WTC11 (cell line): ENCODE data around the gene CALCB. TPM values are rescaled to one million over a fixed set of nuclear protein-coding genes. Genes with fewer than 3 reads are reported as not detected.

Source experiments
- ATAC-seq: fragments of 200-7000 bp; cut with Tn5 transposase; 2 replicates; pipeline ENCODE4 v1.10.0; 2021; ENCODE audit warnings: mild to moderate bottlenecking, moderate library complexity
- CTCF ChIA-PET: fragments of 300-600 bp; sonication (Branson Sonifier 250); formaldehyde crosslinking; loops from one replicate; lab custom pipeline; 2021; ENCODE audit warnings: antibody characterized with exemption; lab: Charles Lee
- POLR2A ChIA-PET: fragments of 350-600 bp; sonication (Branson Sonifier 250); formaldehyde crosslinking; loops from one replicate; lab custom pipeline; 2021; ENCODE audit warnings: antibody characterized with exemption; lab: Charles Lee
- DNase-seq: peaks from one replicate; pipeline ENCODE4 v3.0.0; 2021; ENCODE audit warnings: low spot score
- H3K27ac Mint-ChIP-seq: 2 replicates; pipeline ENCODE4 v1.8.0; 2021; ENCODE audit warnings: mixed read lengths
- H3K27me3 Mint-ChIP-seq: 2 replicates; pipeline ENCODE4 v1.8.0; 2021; ENCODE audit warnings: low read depth, mild to moderate bottlenecking, moderate library complexity, mixed read lengths
- H3K36me3 Mint-ChIP-seq: 2 replicates; pipeline ENCODE4 v1.8.0; 2021; ENCODE audit warnings: mixed read lengths
- H3K4me1 Mint-ChIP-seq: 2 replicates; pipeline ENCODE4 v1.8.0; 2022; ENCODE audit warnings: mixed read lengths
- H3K4me3 Mint-ChIP-seq: 2 replicates; pipeline ENCODE4 v1.8.0; 2021; ENCODE audit warnings: mild to moderate bottlenecking, moderate library complexity, mixed read lengths
- H3K9me3 Mint-ChIP-seq: 2 replicates; pipeline ENCODE4 v1.8.0; 2021; ENCODE audit warnings: mixed read lengths
- ATF1 ChIP-seq: sonication (generic); formaldehyde crosslinking; IDR thresholded peaks from 2 replicates; pipeline ENCODE4 v1.8.1; 2023; ENCODE audit warnings: mild to moderate bottlenecking, moderate library complexity, missing genetic modification reagents
- ELF4 ChIP-seq: sonication (generic); formaldehyde crosslinking; IDR thresholded peaks from 2 replicates; pipeline ENCODE4 v1.8.1; 2022; ENCODE audit warnings: low read depth, mild to moderate bottlenecking, moderate library complexity, missing genetic modification reagents
- ESRRA ChIP-seq: sonication (generic); formaldehyde crosslinking; IDR thresholded peaks from 2 replicates; pipeline ENCODE4 v1.8.1; 2022; ENCODE audit warnings: mild to moderate bottlenecking, missing genetic modification reagents, borderline replicate concordance
- GRHL2 ChIP-seq: fragments of 250-450 bp; sonication (Bioruptor Pico); IDR thresholded peaks from 2 replicates; pipeline ENCODE4 v1.8.0; 2022; ENCODE audit warnings: mild to moderate bottlenecking, moderate library complexity; ENCODE audit not compliant: insufficient replicate concordance, severe bottlenecking
- GTF2I ChIP-seq: fragments of 250-450 bp; sonication (Bioruptor Pico); conservative IDR thresholded peaks from 2 replicates; pipeline ENCODE4 v1.4.0; 2021; ENCODE audit warnings: mild to moderate bottlenecking
- IRF2 ChIP-seq: sonication (generic); formaldehyde crosslinking; IDR thresholded peaks from 2 replicates; pipeline ENCODE4 v1.8.0; 2022; ENCODE audit warnings: low read depth, missing genetic modification reagents, borderline replicate concordance
- KAT7 ChIP-seq: sonication (generic); formaldehyde crosslinking; IDR thresholded peaks from 2 replicates; pipeline ENCODE4 v1.8.1; 2023; ENCODE audit warnings: missing genetic modification reagents, mild to moderate bottlenecking, borderline replicate concordance
- RELA ChIP-seq: sonication (generic); formaldehyde crosslinking; IDR thresholded peaks from 2 replicates; pipeline ENCODE4 v1.8.1; 2022; ENCODE audit warnings: missing genetic modification reagents, mild to moderate bottlenecking, borderline replicate concordance
- SMAD3 ChIP-seq: sonication (generic); formaldehyde crosslinking; IDR thresholded peaks from 2 replicates; pipeline ENCODE4 v1.8.0; 2022; ENCODE audit warnings: missing genetic modification reagents, mild to moderate bottlenecking, borderline replicate concordance
- SMAD4 ChIP-seq: sonication (generic); formaldehyde crosslinking; IDR thresholded peaks from 2 replicates; pipeline ENCODE4 v1.8.0; 2022; ENCODE audit warnings: mild to moderate bottlenecking, missing genetic modification reagents
- SOX15 ChIP-seq: fragments of 250-450 bp; sonication (Bioruptor Pico); IDR thresholded peaks from 2 replicates; pipeline ENCODE4 v1.9.0; 2021; ENCODE audit warnings: mild to moderate bottlenecking
- ZNF219 ChIP-seq: sonication (generic); formaldehyde crosslinking; IDR thresholded peaks from 2 replicates; pipeline ENCODE4 v1.8.0; 2023; ENCODE audit warnings: missing genetic modification reagents, mild to moderate bottlenecking, borderline replicate concordance
- total RNA-seq: library from RNA; stranded (reverse); gene quantifications from 3 replicates; pipeline ENCODE4 v1.2.3, GENCODE V29; 2021
- TF ChIP-seq, protein P1 (sequence below): fragments of 250-450 bp; sonication (Bioruptor Pico); IDR thresholded peaks from 2 replicates; pipeline ENCODE4 v1.9.0; 2021; ENCODE audit warnings: mild to moderate bottlenecking
- TF ChIP-seq, protein P2 (sequence below): sonication (generic); formaldehyde crosslinking; IDR thresholded peaks from 2 replicates; pipeline ENCODE4 v1.8.0; 2023; ENCODE audit warnings: mild to moderate bottlenecking, missing genetic modification reagents
- TF ChIP-seq, protein P3 (sequence below): fragments of 250-450 bp; sonication (Bioruptor Pico); conservative IDR thresholded peaks from 2 replicates; pipeline ENCODE4 v1.9.0; 2021; ENCODE audit warnings: mild to moderate bottlenecking
- TF ChIP-seq, protein P4 (sequence below): sonication (generic); formaldehyde crosslinking; IDR thresholded peaks from 2 replicates; pipeline ENCODE4 v1.8.1; 2023; ENCODE audit warnings: mild to moderate bottlenecking, moderate library complexity, missing genetic modification reagents
- TF ChIP-seq, protein P5 (sequence below): sonication (generic); formaldehyde crosslinking; IDR thresholded peaks from 2 replicates; pipeline ENCODE4 v1.8.1; 2023; ENCODE audit warnings: mild to moderate bottlenecking, missing genetic modification reagents, borderline replicate concordance
- TF ChIP-seq, protein P6 (sequence below): fragments of 200-600 bp; IDR thresholded peaks from 2 replicates; pipeline ENCODE4 v1.8.0; 2022; ENCODE audit warnings: antibody characterized with exemption
- TF ChIP-seq, protein P7 (sequence below): fragments of 250-450 bp; sonication (Bioruptor Pico); IDR thresholded peaks from 2 replicates; pipeline ENCODE4 v1.9.0; 2021; ENCODE audit warnings: moderate library complexity, mild to moderate bottlenecking, inconsistent platforms, borderline replicate concordance

CALCB gene
- total RNA-seq, 1 experiment from 2014 or later: 3.2 TPM

DNA sequence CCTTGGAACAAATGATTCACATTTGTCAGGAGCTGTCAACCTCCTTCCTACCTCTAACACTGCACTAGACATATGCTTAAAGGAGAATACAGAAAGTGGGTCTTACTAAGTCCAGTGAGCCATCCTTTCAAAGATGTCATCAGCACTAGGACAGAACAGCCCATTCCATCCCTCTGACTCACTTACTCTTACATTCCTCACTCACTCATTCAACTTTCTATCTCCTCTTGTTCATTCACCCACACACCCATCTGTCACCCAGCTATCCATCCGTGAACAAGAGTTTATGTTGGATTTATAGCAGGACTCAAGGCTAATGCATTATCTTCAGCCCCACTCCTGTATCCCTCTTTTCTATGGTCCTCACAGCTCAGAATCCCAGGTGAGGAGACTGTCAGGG, 50.5 kb downstream of the CALCB start:
- no peaks in the 10 kb centered on the region for H3K4me1 Mint-ChIP-seq
- no peak for DNase-seq
- no peaks in the 10 kb centered on the region for H3K36me3 Mint-ChIP-seq
- H3K9me3 Mint-ChIP-seq: no peaks in the 10 kb centered on the region
- no peak overlapping the region for H3K4me3 Mint-ChIP-seq
- no peak for ATAC-seq
- H3K27me3 Mint-ChIP-seq: no peaks in the 10 kb centered on the region
- TF ChIP-seq, protein P1, sequence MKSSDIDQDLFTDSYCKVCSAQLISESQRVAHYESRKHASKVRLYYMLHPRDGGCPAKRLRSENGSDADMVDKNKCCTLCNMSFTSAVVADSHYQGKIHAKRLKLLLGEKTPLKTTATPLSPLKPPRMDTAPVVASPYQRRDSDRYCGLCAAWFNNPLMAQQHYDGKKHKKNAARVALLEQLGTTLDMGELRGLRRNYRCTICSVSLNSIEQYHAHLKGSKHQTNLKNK (CRISPR knock-in tag): no peak
- TF ChIP-seq ELF4 (CRISPR knock-in tag) (no peak), ESRRA (CRISPR knock-in tag) (no peak), GTF2I (CRISPR knock-in tag) (no peak), IRF2 (CRISPR knock-in tag) (no peak), ATF1 (CRISPR knock-in tag) (no peak), SOX15 (CRISPR knock-in tag) (no peak), GRHL2 (no peak), SMAD4 (CRISPR knock-in tag) (no peak), KAT7 (CRISPR knock-in tag) (no peak), ZNF219 (CRISPR knock-in tag) (no peak), RELA (CRISPR knock-in tag) (no peak), SMAD3 (CRISPR knock-in tag) (no peak)
- TF ChIP-seq, protein P2, sequence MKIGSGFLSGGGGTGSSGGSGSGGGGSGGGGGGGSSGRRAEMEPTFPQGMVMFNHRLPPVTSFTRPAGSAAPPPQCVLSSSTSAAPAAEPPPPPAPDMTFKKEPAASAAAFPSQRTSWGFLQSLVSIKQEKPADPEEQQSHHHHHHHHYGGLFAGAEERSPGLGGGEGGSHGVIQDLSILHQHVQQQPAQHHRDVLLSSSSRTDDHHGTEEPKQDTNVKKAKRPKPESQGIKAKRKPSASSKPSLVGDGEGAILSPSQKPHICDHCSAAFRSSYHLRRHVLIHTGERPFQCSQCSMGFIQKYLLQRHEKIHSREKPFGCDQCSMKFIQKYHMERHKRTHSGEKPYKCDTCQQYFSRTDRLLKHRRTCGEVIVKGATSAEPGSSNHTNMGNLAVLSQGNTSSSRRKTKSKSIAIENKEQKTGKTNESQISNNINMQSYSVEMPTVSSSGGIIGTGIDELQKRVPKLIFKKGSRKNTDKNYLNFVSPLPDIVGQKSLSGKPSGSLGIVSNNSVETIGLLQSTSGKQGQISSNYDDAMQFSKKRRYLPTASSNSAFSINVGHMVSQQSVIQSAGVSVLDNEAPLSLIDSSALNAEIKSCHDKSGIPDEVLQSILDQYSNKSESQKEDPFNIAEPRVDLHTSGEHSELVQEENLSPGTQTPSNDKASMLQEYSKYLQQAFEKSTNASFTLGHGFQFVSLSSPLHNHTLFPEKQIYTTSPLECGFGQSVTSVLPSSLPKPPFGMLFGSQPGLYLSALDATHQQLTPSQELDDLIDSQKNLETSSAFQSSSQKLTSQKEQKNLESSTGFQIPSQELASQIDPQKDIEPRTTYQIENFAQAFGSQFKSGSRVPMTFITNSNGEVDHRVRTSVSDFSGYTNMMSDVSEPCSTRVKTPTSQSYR (CRISPR knock-in tag): no peak
- TF ChIP-seq, protein P3, sequence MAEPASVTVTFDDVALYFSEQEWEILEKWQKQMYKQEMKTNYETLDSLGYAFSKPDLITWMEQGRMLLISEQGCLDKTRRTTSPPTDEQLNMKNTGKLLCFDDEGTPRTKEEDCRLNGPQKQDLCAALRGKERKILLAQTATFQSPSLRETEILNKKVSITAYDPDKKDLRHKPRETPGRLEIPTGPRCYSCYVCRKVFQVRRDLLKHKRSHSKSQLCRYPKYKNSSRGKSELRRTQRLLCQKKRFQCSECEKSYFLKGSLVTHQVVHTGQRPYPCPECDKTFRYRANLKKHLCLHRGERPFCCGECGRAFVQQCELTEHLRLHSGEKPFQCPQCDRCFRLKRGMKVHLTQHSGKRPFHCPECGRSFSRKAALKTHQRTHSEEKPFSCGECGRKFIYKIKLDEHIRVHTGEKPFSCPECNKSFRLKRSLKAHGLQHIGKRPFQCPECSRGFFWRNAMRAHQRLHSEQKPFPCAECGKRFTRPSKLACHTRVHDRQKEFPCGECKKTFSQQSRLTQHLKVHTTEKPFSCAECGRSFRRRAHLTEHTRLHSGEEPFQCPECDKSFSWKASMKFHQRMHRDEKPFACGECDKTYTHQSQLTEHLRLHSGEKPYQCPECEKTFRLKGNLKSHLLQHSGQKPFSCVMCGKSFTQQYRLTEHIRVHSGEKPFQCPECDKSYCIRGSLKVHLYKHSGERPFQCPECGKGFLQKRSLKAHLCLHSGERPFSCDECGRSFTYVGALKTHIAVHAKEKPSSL: no peak
- TF ChIP-seq, protein P4, sequence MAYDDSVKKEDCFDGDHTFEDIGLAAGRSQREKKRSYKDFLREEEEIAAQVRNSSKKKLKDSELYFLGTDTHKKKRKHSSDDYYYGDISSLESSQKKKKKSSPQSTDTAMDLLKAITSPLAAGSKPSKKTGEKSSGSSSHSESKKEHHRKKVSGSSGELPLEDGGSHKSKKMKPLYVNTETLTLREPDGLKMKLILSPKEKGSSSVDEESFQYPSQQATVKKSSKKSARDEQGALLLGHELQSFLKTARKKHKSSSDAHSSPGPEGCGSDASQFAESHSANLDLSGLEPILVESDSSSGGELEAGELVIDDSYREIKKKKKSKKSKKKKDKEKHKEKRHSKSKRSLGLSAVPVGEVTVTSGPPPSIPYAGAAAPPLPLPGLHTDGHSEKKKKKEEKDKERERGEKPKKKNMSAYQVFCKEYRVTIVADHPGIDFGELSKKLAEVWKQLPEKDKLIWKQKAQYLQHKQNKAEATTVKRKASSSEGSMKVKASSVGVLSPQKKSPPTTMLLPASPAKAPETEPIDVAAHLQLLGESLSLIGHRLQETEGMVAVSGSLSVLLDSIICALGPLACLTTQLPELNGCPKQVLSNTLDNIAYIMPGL: no peak
- TF ChIP-seq, protein P5, sequence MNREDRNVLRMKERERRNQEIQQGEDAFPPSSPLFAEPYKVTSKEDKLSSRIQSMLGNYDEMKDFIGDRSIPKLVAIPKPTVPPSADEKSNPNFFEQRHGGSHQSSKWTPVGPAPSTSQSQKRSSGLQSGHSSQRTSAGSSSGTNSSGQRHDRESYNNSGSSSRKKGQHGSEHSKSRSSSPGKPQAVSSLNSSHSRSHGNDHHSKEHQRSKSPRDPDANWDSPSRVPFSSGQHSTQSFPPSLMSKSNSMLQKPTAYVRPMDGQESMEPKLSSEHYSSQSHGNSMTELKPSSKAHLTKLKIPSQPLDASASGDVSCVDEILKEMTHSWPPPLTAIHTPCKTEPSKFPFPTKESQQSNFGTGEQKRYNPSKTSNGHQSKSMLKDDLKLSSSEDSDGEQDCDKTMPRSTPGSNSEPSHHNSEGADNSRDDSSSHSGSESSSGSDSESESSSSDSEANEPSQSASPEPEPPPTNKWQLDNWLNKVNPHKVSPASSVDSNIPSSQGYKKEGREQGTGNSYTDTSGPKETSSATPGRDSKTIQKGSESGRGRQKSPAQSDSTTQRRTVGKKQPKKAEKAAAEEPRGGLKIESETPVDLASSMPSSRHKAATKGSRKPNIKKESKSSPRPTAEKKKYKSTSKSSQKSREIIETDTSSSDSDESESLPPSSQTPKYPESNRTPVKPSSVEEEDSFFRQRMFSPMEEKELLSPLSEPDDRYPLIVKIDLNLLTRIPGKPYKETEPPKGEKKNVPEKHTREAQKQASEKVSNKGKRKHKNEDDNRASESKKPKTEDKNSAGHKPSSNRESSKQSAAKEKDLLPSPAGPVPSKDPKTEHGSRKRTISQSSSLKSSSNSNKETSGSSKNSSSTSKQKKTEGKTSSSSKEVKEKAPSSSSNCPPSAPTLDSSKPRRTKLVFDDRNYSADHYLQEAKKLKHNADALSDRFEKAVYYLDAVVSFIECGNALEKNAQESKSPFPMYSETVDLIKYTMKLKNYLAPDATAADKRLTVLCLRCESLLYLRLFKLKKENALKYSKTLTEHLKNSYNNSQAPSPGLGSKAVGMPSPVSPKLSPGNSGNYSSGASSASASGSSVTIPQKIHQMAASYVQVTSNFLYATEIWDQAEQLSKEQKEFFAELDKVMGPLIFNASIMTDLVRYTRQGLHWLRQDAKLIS (CRISPR knock-in tag): no peak
- TF ChIP-seq, protein P6, sequence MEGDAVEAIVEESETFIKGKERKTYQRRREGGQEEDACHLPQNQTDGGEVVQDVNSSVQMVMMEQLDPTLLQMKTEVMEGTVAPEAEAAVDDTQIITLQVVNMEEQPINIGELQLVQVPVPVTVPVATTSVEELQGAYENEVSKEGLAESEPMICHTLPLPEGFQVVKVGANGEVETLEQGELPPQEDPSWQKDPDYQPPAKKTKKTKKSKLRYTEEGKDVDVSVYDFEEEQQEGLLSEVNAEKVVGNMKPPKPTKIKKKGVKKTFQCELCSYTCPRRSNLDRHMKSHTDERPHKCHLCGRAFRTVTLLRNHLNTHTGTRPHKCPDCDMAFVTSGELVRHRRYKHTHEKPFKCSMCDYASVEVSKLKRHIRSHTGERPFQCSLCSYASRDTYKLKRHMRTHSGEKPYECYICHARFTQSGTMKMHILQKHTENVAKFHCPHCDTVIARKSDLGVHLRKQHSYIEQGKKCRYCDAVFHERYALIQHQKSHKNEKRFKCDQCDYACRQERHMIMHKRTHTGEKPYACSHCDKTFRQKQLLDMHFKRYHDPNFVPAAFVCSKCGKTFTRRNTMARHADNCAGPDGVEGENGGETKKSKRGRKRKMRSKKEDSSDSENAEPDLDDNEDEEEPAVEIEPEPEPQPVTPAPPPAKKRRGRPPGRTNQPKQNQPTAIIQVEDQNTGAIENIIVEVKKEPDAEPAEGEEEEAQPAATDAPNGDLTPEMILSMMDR: no peak
- TF ChIP-seq, protein P7, sequence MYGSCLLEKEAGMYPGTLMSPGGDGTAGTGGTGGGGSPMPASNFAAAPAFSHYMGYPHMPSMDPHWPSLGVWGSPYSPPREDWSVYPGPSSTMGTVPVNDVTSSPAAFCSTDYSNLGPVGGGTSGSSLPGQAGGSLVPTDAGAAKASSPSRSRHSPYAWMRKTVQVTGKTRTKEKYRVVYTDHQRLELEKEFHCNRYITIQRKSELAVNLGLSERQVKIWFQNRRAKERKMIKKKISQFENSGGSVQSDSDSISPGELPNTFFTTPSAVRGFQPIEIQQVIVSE (CRISPR knock-in tag): no peak
- TF ChIP-seq, all 79 proteins: peak for 0
- POLR2A ChIA-PET: no interaction called here
- CTCF ChIA-PET: no interaction called here
- H3K27ac Mint-ChIP-seq: no peak overlapping the region
